ENCODE results near the gene SLC30A7.
"Not testable (repeated sequence)": the region's sequence is repeated elsewhere in the genome, so short reads cannot be mapped to it uniquely, and the experiment has no call there.

SLC30A7 gene

GRCh38 chr1:100895540-100896480 lies at the start of gene SLC30A7:
Gene SLC30A7 (plus strand): TSS chr1:100896090. CDS start chr1:100896263, 173 bp downstream.
- DNase-seq (ENCODE audit: low read depth in 2 of 2), result peak; percentile 96

- no peak for DNase-seq (ENCODE audit: low read depth in 2 of 2)
Observed at GRCh38 chr1:100847361-100848082, 48.4 kb upstream of the SLC30A7 start.

GRCh38 chr1:100851726-100852125 lies 44.2 kb upstream of the SLC30A7 start:
- DNase-seq (ENCODE audit: low read depth in 2 of 2), result no peak

GRCh38 chr1:100852976-100853375 lies 42.9 kb upstream of the SLC30A7 start:
- no peak for DNase-seq (ENCODE audit: low read depth in 2 of 2)

- DNase-seq (ENCODE audit: low read depth in 2 of 2), result not testable (repeated sequence)
Observed at GRCh38 chr1:100855116-100855515, 40.8 kb upstream of the SLC30A7 start.

GRCh38 chr1:100860397-100860991 lies 35.4 kb upstream of the SLC30A7 start:
- no peak for DNase-seq (ENCODE audit: low read depth in 2 of 2)

- DNase-seq (ENCODE audit: low read depth in 2 of 2), result no peak
Observed at GRCh38 chr1:100861379-100861778, 34.5 kb upstream of the SLC30A7 start.

- no peak for DNase-seq (ENCODE audit: low read depth in 2 of 2)
Observed at GRCh38 chr1:100862591-100862990, 33.3 kb upstream of the SLC30A7 start.

- no peak for DNase-seq (ENCODE audit: low read depth in 2 of 2)
Observed at GRCh38 chr1:100866041-100866900, 29.6 kb upstream of the SLC30A7 start.

- no peak for DNase-seq (ENCODE audit: low read depth in 2 of 2)
Observed at GRCh38 chr1:100866901-100867206, 29.0 kb upstream of the SLC30A7 start.

- no peak for DNase-seq (ENCODE audit: low read depth in 2 of 2)
Observed at GRCh38 chr1:100868364-100868995, 27.4 kb upstream of the SLC30A7 start.

- DNase-seq (ENCODE audit: low read depth in 2 of 2), result no peak
Observed at GRCh38 chr1:100869996-100870395, 25.9 kb upstream of the SLC30A7 start.

- no peak for DNase-seq (ENCODE audit: low read depth in 2 of 2)
Observed at GRCh38 chr1:100874433-100874832, 21.5 kb upstream of the SLC30A7 start.

- DNase-seq (ENCODE audit: low read depth in 2 of 2), result no peak
Observed at GRCh38 chr1:100875228-100875627, 20.7 kb upstream of the SLC30A7 start.

GRCh38 chr1:100876291-100876690 lies 19.6 kb upstream of the SLC30A7 start:
- DNase-seq (ENCODE audit: low read depth in 2 of 2), result no peak

- no peak for DNase-seq (ENCODE audit: low read depth in 2 of 2)
Observed at GRCh38 chr1:100879422-100879821, 16.5 kb upstream of the SLC30A7 start.

GRCh38 chr1:100881687-100882086 lies 14.2 kb upstream of the SLC30A7 start:
- DNase-seq (ENCODE audit: low read depth in 2 of 2), result no peak

- DNase-seq (ENCODE audit: low read depth in 2 of 2), result no peak
Observed at GRCh38 chr1:100882698-100883097, 13.2 kb upstream of the SLC30A7 start.

GRCh38 chr1:100883963-100884362 lies 11.9 kb upstream of the SLC30A7 start:
- no peak for DNase-seq (ENCODE audit: low read depth in 2 of 2)

GRCh38 chr1:100889007-100889406 lies 6.9 kb upstream of the SLC30A7 start:
- not testable (repeated sequence) for DNase-seq (ENCODE audit: low read depth in 2 of 2)

GRCh38 chr1:100889869-100890482 lies 5.9 kb upstream of the SLC30A7 start:
- not testable (repeated sequence) for DNase-seq (ENCODE audit: low read depth in 2 of 2)
